GM12874 (cell line): Measurements from ENCODE around the gene CYP19A1.

Source experiments
- CTCF ChIP-seq: IDR thresholded peaks from 2 replicates; pipeline ENCODE4 v1.5.1; 2011; ENCODE audit warnings: low read depth, mild to moderate bottlenecking, control low read depth, low read length, moderate library complexity; ENCODE audit not compliant: insufficient read depth

Gene CYP19A1

DNA sequence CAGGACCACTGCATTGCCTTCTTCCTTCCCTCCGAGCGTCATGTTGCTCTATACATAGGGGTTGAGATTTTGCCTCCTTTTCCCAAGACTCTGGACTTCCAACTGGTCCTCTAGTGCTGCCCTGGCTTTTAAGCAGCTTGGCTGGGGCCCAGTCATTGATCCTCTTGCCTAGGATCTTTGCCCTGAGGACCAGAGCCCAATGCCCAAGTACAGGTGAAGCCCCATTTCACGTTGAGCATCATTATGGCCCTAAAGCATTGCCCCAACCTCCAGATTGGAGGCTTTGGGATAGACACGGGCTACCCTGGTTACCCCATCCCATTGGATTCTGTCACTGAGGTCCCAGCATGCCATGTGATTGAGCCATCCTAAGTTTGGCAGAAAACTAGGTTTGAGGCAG, 47.7 kb downstream of the CYP19A1 start:
- TF ChIP-seq CTCF: no peak

GRCh38 chr15:51289290-51289689, 49.1 kb downstream of the CYP19A1 start:
- no peak for TF ChIP-seq CTCF

- no peak for TF ChIP-seq CTCF
Observed at GRCh38 chr15:51288143-51289065, 50.0 kb downstream of the CYP19A1 start.

DNA sequence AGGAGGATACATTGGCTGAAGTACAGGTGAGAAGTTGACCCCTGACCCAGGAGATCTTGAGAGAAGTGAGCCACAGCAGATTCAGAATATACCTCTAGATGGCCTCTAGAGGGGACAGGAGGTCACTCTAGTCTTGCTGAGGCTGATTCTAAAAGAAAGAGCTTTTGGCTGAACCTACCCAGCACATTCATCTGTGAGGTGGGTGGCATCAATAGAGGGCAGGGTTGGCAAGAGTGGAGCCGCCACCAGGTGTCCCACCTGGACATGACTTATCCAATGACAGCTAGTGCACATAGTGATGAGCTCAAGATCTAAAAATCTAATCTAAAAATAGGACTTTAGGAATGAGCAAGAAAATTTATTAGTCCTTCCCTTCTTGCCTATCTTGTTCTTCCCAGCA, 51.6 kb downstream of the CYP19A1 start:
- TF ChIP-seq CTCF: peak; percentile 26

GRCh38 chr15:51285399-51285798, 53.0 kb downstream of the CYP19A1 start:
- no peak for TF ChIP-seq CTCF

GRCh38 chr15:51284871-51285270, 53.5 kb downstream of the CYP19A1 start:
- TF ChIP-seq CTCF: no peak

DNA sequence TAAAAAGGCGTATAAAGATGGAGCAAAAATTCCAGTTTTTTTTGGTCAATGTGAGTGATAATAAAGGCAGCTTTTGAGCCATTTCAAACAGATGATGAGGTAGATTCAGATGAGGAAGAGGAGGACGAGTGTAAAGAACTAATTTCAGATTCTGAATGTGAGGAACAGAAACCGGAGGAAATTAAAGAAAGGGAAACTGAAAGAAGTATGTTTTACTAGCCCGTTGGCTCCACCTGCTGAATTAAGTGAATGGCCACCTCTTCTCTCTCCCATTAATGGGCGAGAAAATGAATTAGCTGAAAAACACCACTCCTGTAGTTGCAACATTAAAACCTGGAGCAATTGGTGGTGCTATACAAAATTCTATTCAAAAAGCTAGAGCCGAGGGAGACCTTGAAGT, 55.4 kb downstream of the CYP19A1 start:
- TF ChIP-seq CTCF: 0 out of 2 replicates have a peak, but pooled peaks have one; percentile 8
